GM18873 (cell line): ENCODE measurements around the gene SPNS3.

ENCODE experiments used
- ATAC-seq: cut with Tn5 transposase; IDR thresholded peaks from one replicate; pipeline ENCODE4 v1.9.1; 2021; ENCODE audit warnings: mild to moderate bottlenecking, moderate library complexity, moderate number of reproducible peaks; ENCODE audit not compliant: unreplicated experiment, low FRiP score

Gene SPNS3

GRCh38 chr17:4520894-4521600 lies 87.3 kb downstream of the SPNS3 start:
- ATAC-seq, result no peak

- ATAC-seq, result no peak
These were observed 88.9 kb downstream of the SPNS3 start for GRCh38 chr17:4522661-4523060.

- no peak for ATAC-seq
These were observed 90.2 kb downstream of the SPNS3 start for GRCh38 chr17:4523946-4524345.

- no peak for ATAC-seq
These were observed 92.1 kb downstream of the SPNS3 start for GRCh38 chr17:4525691-4526397.

- no peak for ATAC-seq
These were observed 93.4 kb downstream of the SPNS3 start for GRCh38 chr17:4527134-4527533.

- ATAC-seq, result no peak
These were observed 93.9 kb downstream of the SPNS3 start for GRCh38 chr17:4527566-4528125.

- ATAC-seq, result no peak
These were observed 95.9 kb downstream of the SPNS3 start for GRCh38 chr17:4529533-4530152.

GRCh38 chr17:4530799-4531730 lies 97.3 kb downstream of the SPNS3 start:
- ATAC-seq, result no peak

GRCh38 chr17:4531988-4532736 lies 98.4 kb downstream of the SPNS3 start:
- no peak for ATAC-seq

- no peak for ATAC-seq
These were observed 99.3 kb downstream of the SPNS3 start for GRCh38 chr17:4532860-4533522.

GRCh38 chr17:4533523-4534504 lies 100.1 kb downstream of the SPNS3 start:
- no peak for ATAC-seq

GRCh38 chr17:4534515-4534914 lies 100.8 kb downstream of the SPNS3 start:
- no peak for ATAC-seq

GRCh38 chr17:4534928-4535666 lies 101.4 kb downstream of the SPNS3 start:
- ATAC-seq, result no peak

GRCh38 chr17:4535667-4536258 lies 102.0 kb downstream of the SPNS3 start:
- no peak for ATAC-seq

- ATAC-seq, result no peak
These were observed 102.6 kb downstream of the SPNS3 start for GRCh38 chr17:4536259-4536741.

- no peak for ATAC-seq
These were observed 103.1 kb downstream of the SPNS3 start for GRCh38 chr17:4536742-4537411.
